Measurements from ENCODE around the gene GBX1. TPM values are rescaled to one million over a fixed set of nuclear protein-coding genes. Genes with fewer than 3 reads are reported as not detected.

Gene GBX1
- total RNA-seq, 1 experiment from 2014 or later: not detected

DNA sequence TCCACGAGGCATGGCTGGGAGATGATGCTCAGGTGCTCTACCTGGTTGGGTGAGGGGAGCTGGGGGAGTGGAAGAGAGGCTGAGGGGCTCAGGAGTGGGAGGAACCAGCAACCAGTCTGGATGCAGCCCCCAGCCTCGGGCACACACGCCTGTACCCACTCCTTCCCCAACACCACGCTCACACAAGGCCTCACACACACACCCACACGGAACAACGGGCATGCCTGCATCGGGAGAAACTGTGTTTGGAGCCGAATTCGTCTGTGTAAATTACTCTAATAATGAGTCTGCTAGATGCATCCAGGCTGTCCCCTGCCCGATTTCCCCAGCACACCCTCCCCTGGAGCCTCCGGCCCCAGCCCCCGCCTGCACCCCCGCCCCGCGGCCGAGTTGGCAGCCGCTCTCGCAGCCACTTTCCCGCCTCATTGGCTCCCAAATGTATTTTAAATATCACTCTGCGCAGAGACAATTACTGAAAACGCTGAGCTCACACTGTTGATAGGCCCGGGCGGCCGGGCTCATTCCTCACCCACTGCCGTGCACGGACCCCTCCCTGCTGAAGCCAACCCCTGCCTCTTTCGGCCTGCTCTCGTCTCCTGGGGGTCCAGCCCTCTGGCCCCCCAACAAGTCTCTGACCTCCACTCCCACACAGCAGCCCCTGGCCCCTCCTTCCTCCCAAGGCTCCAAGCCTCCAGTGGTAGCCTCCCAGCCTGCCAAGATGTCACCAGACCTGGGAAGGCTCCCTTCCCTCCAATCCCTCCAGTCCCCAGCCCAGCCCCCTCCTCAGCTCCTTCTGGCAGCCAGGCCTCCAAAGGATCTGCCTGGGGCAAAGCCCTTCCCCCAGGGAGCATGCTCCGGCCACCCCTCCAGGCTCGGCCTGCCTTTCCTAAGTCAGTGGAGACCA is 31.7 kb upstream of the GBX1 start:
- no CpG with 5 or more reads among the region's 30 CpGs for WGBS (ENCODE audit: extremely low coverage, insufficient read length, low lambda C conversion rate)

More for the DNA sequence above, 31.7 kb upstream of the GBX1 start:
- Mint-ChIP-seq H3K4me1 (peaks cover 3 to 5% of the 10 kb centered on the region in 2 experiments), H3K36me3 (ENCODE audit: insufficient read depth in 1 of 3, low read depth in 3 of 3) (no peaks in the 10 kb centered on the region; a peak in 1 of 7 replicates), H3K4me3 (no peak overlapping the region), H3K27me3 (ENCODE audit: low read depth) (peaks cover 29% of the 10 kb centered on the region), H3K9me3 (no peaks in the 10 kb centered on the region), H3K27ac (no peak overlapping the region)
- no peak overlapping the region for H2BK120ac ChIP-seq (ENCODE audit: low read depth, low read length, poor library complexity, severe bottlenecking)
- H3K9ac ChIP-seq (ENCODE audit: extremely low read depth, insufficient read length, low read length): no peak overlapping the region
- H3K56ac ChIP-seq (ENCODE audit: insufficient read length, low read depth, low read length): no peak overlapping the region
- no peak overlapping the region for H2AK5ac ChIP-seq (ENCODE audit: insufficient read length, low read length)
- no peak overlapping the region for H2BK20ac ChIP-seq (ENCODE audit: low read depth, low read length, poor library complexity, severe bottlenecking)
- H4K91ac ChIP-seq (ENCODE audit: insufficient read length, low read depth, low read length): no peak overlapping the region
- no peaks in the 10 kb centered on the region for H3K9me3 ChIP-seq (ENCODE audit: control insufficient read depth, low read depth, low read length)
- no peaks in the 10 kb centered on the region; the same call in 1 of the 2 replicates for H3K4me1 ChIP-seq (ENCODE audit: insufficient read depth, low read length)
- no peak overlapping the region for H2BK15ac ChIP-seq (ENCODE audit: low read depth, low read length)
- no peak overlapping the region for H3K4me2 ChIP-seq (ENCODE audit: insufficient read depth, insufficient read length, low read length)
- H3K23me2 ChIP-seq (ENCODE audit: insufficient read length, low read depth, low read length, poor library complexity, severe bottlenecking): no peaks in the 10 kb centered on the region
- TF ChIP-seq, protein P1, sequence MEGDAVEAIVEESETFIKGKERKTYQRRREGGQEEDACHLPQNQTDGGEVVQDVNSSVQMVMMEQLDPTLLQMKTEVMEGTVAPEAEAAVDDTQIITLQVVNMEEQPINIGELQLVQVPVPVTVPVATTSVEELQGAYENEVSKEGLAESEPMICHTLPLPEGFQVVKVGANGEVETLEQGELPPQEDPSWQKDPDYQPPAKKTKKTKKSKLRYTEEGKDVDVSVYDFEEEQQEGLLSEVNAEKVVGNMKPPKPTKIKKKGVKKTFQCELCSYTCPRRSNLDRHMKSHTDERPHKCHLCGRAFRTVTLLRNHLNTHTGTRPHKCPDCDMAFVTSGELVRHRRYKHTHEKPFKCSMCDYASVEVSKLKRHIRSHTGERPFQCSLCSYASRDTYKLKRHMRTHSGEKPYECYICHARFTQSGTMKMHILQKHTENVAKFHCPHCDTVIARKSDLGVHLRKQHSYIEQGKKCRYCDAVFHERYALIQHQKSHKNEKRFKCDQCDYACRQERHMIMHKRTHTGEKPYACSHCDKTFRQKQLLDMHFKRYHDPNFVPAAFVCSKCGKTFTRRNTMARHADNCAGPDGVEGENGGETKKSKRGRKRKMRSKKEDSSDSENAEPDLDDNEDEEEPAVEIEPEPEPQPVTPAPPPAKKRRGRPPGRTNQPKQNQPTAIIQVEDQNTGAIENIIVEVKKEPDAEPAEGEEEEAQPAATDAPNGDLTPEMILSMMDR (conservative IDR thresholded peaks at IDR 0.05): no peak
- no peak overlapping the region for H2AFZ ChIP-seq (ENCODE audit: low read length)
- H3K27me3 ChIP-seq (ENCODE audit: insufficient read depth, low read length): no peaks in the 10 kb centered on the region; the same call in 1 of the 2 replicates
- H2BK12ac ChIP-seq (ENCODE audit: insufficient read length, low read depth, low read length): no peak overlapping the region
- H4K8ac ChIP-seq (replicated peaks; ENCODE audit: insufficient read length, low read depth, low read length): no peak overlapping the region
- peaks cover 3% of the 10 kb centered on the region for H4K20me1 ChIP-seq (ENCODE audit: control insufficient read depth, insufficient read depth, insufficient read length)
- no peaks in the 10 kb centered on the region for H3K79me1 ChIP-seq (ENCODE audit: insufficient read depth, low read depth, low read length, poor library complexity, severe bottlenecking)
- H3K18ac ChIP-seq (ENCODE audit: insufficient read length, low read depth, low read length): no peak overlapping the region
- no peak overlapping the region for H3K14ac ChIP-seq (ENCODE audit: insufficient read depth, low read length)
- H4K5ac ChIP-seq (ENCODE audit: insufficient read length, low read depth, low read length): no peak overlapping the region
- no peaks in the 10 kb centered on the region for H3K79me2 ChIP-seq (ENCODE audit: insufficient read depth, low read length)
- H3K4ac ChIP-seq (ENCODE audit: low read depth, low read length): no peak overlapping the region
- peak; percentile 62 for DNase-seq
- no peak overlapping the region for H3T11ph ChIP-seq (ENCODE audit: low read length)
- no peak overlapping the region for H3K27ac ChIP-seq (ENCODE audit: insufficient read length, low read depth, low read length)
- H2BK5ac ChIP-seq (ENCODE audit: insufficient read length, low read length): no peak overlapping the region
- H3K23ac ChIP-seq (ENCODE audit: insufficient read length, low read depth, low read length): no peak overlapping the region
